Measurements from ENCODE around the gene CHCHD3.
"Not testable (repeated sequence)": the region's sequence is repeated elsewhere in the genome, so short reads cannot be mapped to it uniquely, and the experiment has no call there.

The CHCHD3 gene

DNA sequence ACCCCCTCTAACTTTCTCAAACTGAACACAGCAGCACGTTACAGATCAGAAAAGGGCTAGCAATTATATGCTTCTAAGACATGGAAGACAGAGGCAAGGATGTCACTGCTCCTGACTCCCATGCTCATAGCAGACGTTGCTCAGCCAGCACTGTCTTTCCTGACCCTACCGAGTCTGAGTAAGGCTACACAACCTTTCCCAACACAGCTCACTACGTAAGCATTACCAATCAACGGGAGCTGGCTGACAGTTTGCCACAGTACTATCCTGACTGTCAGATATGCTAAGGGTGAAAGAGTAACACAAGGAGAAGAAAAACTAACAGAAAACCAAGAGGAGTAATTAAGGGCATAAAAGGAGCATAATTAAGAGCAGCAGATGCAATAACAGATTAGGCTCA, 171.2 kb downstream of the CHCHD3 start:
- TF ChIP-seq, protein P1, sequence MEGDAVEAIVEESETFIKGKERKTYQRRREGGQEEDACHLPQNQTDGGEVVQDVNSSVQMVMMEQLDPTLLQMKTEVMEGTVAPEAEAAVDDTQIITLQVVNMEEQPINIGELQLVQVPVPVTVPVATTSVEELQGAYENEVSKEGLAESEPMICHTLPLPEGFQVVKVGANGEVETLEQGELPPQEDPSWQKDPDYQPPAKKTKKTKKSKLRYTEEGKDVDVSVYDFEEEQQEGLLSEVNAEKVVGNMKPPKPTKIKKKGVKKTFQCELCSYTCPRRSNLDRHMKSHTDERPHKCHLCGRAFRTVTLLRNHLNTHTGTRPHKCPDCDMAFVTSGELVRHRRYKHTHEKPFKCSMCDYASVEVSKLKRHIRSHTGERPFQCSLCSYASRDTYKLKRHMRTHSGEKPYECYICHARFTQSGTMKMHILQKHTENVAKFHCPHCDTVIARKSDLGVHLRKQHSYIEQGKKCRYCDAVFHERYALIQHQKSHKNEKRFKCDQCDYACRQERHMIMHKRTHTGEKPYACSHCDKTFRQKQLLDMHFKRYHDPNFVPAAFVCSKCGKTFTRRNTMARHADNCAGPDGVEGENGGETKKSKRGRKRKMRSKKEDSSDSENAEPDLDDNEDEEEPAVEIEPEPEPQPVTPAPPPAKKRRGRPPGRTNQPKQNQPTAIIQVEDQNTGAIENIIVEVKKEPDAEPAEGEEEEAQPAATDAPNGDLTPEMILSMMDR (IDR thresholded peaks at IDR 0.05; ENCODE audit: control insufficient read depth, extremely low read depth, insufficient read depth), result no peak
- H3K4me3 ChIP-seq (ENCODE audit: low read depth, low read length), result no peak overlapping the region
- DNase-seq (ENCODE audit: low read depth), result no peak

DNA sequence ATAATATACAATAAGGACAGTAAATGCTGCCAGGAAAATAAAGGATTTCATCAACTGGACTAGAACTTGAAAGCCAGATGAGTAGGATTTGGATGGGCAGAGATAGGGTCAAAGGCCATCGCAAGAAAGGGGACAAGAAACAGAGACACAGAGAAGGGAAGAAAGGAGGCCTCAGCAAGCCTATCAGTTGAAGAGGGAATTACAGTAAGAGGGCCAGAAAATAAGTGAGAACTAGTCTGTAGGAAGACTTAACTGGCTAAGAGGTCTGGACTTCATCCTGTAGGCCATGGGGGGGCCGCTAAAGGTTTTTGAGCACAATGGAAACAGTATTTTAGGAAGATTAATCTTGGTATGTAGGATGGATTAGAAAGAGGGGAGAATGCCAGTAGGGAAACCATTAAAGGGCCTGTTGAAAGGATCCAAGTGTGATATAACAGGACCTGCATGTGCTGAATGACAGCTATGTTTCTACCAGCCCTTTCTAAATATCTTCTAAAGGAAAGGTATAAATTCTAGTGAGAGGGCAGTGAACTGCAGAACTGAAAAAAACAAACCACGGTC, 174.4 kb downstream of the CHCHD3 start:
- TF ChIP-seq, protein P1 (IDR thresholded peaks at IDR 0.05; ENCODE audit: control insufficient read depth, extremely low read depth, insufficient read depth), result no peak

DNA sequence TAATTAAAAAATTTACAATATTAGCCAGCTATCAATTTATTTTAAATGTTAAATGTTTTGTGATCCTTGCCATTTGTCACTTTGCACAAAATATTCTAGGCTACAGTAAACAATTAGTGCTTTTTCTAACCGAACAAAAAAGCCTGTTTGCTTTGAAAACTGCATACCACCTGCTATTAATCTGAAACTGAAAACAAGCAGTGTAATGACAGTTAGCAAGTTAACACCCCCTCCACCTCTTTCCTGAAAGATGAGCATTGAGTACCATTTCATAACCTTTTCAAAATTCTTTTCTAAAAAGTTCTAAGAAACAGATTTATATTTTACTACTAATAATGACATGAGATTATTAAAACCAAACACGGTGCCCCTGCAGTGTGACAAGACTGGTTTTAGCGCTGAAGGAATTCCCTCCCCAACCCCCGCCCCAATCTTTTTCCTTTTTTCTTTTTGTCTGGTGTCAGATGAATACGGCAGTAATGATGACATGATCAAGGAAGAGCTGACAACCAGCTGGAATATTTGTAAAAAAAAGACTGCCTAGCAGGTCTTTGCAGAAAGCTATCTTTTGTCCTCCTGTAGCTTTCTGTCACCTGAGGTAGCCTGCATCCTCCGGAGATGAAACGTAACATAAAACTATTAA, 175.6 kb downstream of the CHCHD3 start:
- DNase-seq (ENCODE audit: low read depth), result no peak
- TF ChIP-seq, protein P1 (IDR thresholded peaks at IDR 0.05; ENCODE audit: control insufficient read depth, extremely low read depth, insufficient read depth), result no peak
- H3K4me3 ChIP-seq (ENCODE audit: low read depth, low read length), result no peak overlapping the region

More for the DNA sequence above, 174.4 kb downstream of the CHCHD3 start:
- DNase-seq (ENCODE audit: low read depth), result no peak
- no peak overlapping the region for H3K4me3 ChIP-seq (ENCODE audit: low read depth, low read length)

- DNase-seq (ENCODE audit: low read depth); H3K4me3 ChIP-seq (ENCODE audit: low read depth, low read length): not testable (repeated sequence)
Observed at GRCh38 chr7:132905136-132905535, 176.8 kb downstream of the CHCHD3 start.

- DNase-seq (ENCODE audit: low read depth), result no peak
- no peak overlapping the region for H3K4me3 ChIP-seq (ENCODE audit: low read depth, low read length)
- TF ChIP-seq, protein P1 (IDR thresholded peaks at IDR 0.05; ENCODE audit: control insufficient read depth, extremely low read depth, insufficient read depth), result no peak
Observed at GRCh38 chr7:132904209-132904608, 177.7 kb downstream of the CHCHD3 start.

DNA sequence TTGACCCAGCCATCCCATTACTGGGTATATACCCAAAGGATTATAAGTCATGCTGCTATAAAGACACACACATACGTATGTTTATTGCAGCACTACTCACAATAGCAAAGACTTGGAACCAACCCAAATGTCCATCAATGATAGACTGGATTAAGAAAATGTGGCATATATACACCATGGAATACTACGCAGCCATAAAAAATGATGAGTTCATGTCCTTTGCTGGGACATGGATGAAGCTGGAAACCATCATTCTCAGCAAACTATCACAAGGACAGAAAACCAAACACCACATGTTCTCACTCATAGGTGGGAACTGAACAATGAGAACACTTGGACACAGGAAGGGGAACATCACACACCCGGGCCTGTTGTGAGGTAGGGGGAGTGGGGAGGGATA, 179.6 kb downstream of the CHCHD3 start:
- H3K4me3 ChIP-seq (ENCODE audit: low read depth, low read length); DNase-seq (ENCODE audit: low read depth): not testable (repeated sequence)

DNA sequence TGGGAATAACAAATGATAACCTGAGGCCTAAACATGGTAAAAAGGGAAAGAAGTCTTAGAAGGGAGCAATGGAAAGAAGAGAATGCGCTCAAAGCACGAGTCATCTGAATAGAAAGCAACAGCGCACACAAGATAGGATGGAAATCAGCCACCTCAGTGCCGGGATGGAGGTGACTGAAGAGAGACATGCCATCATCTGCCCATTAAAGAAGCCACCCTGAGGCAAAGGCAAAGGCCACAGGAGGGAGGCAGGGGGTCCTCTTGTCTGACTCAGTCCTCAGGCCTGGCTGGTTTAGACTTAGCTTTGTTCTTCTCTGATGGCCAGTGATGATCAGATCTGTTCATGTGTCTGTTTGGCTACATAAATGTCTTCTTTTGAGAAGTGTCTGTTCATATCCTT, 180.6 kb downstream of the CHCHD3 start:
- TF ChIP-seq, protein P1 (IDR thresholded peaks at IDR 0.05; ENCODE audit: control insufficient read depth, extremely low read depth, insufficient read depth), result no peak
- DNase-seq (ENCODE audit: low read depth), result no peak
- H3K4me3 ChIP-seq (ENCODE audit: low read depth, low read length), result no peak overlapping the region

DNA sequence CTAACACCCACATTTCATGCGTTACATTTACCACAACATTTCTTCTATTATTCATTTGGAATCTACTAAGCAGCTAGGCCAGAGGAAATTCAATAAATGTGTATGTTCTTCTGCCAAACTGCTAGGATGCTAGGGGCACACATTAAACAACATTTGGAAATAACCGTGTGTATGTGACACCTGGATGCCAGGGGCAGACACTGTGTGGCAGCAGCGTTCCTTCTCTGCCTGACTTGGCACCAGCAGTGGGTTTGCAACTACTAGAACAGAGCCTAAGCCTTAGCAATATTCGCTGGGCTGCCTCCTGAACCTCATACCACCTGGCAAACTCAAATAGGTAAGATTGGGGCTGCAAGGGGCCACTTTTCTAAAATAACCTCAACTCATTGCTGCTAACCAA, 182.1 kb downstream of the CHCHD3 start:
- TF ChIP-seq, protein P1 (IDR thresholded peaks at IDR 0.05; ENCODE audit: control insufficient read depth, extremely low read depth, insufficient read depth), result peak; percentile 83
- no peak overlapping the region for H3K4me3 ChIP-seq (ENCODE audit: low read depth, low read length)
- no peak for DNase-seq (ENCODE audit: low read depth)

- H3K4me3 ChIP-seq (ENCODE audit: low read depth, low read length); DNase-seq (ENCODE audit: low read depth): not testable (repeated sequence)
Observed at GRCh38 chr7:132898641-132899175, 183.2 kb downstream of the CHCHD3 start.

All from LNCaP clone FGC (cell line).